ENCODE measurements around the gene NDUFS7. TPM values are rescaled to one million over a fixed set of nuclear protein-coding genes. Genes with fewer than 3 reads are reported as not detected.

The NDUFS7 gene
- total RNA-seq, 4 donors from 2014 or later: 77.7 to 106 (median 86.1) TPM

- H3K36me3 ChIP-seq: peaks cover 0 to 100% of the 10 kb centered on the region in 2 donors
- ATAC-seq: no peak
- H3K27me3 ChIP-seq: no peaks in the 10 kb centered on the region
- H3K4me1 ChIP-seq: no peaks in the 10 kb centered on the region
- TF ChIP-seq POLR2AphosphoS5 (IDR thresholded peaks at IDR 0.05) (no peak), CTCF (IDR thresholded peaks at IDR 0.05) (no peak), EP300 (IDR thresholded peaks at IDR 0.05) (no peak), POLR2A (IDR thresholded peaks at IDR 0.05) (no peak)
- H3K4me3 ChIP-seq: no peak overlapping the region
- 75 to 77% methylated on average over 10 to 13 of the region's 33 CpGs for WGBS, 2 donors (ENCODE audit: low coverage in 1 of 2)
- no peak overlapping the region for H3K27ac ChIP-seq
- no peaks in the 10 kb centered on the region for H3K9me3 ChIP-seq
Observed at GRCh38 chr19:1425102-1425837, 41.6 kb downstream of the NDUFS7 start.

- Histone ChIP-seq H3K9me3 (no peaks in the 10 kb centered on the region), H3K27me3 (no peaks in the 10 kb centered on the region), H3K27ac (no peak overlapping the region), H3K4me1 (no peaks in the 10 kb centered on the region), H3K4me3 (no peak overlapping the region), H3K36me3 (peaks cover 0 to 100% of the 10 kb centered on the region in 2 donors)
- TF ChIP-seq EP300 (IDR thresholded peaks at IDR 0.05) (no peak), CTCF (IDR thresholded peaks at IDR 0.05) (no peak), POLR2A (IDR thresholded peaks at IDR 0.05) (no peak), POLR2AphosphoS5 (IDR thresholded peaks at IDR 0.05) (no peak)
- ATAC-seq: no peak
- 80 to 94% methylated on average over 1 to 3 of the region's 14 CpGs for WGBS, 2 donors (ENCODE audit: low coverage in 1 of 2)
Observed at GRCh38 chr19:1425902-1426301, 42.2 kb downstream of the NDUFS7 start.

DNA sequence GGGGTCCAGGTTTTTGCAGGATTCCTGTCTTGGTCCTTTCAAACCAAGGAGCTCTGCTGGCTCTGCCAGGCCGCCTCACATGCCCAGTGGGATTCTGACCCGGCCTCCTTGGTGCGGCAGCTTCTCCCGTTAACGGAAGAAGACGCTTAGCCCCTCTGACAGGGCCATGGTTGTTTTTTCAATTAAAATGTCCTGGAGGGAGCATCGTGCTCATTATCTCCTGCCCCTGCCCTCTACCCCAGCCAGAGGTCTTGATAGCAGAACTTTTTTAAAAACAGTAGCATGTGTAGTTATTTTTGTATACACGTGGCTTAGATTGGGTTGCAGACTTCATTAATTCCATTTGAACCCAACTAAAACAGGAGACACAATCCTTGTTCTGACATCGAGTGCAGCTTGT is 43.0 kb downstream of the NDUFS7 start:
- Histone ChIP-seq H3K4me3 (no peak overlapping the region), H3K27me3 (no peaks in the 10 kb centered on the region), H3K9me3 (no peaks in the 10 kb centered on the region), H3K4me1 (no peaks in the 10 kb centered on the region), H3K36me3 (peaks cover 0 to 100% of the 10 kb centered on the region in 2 donors), H3K27ac (no peak overlapping the region)
- TF ChIP-seq POLR2A (IDR thresholded peaks at IDR 0.05) (no peak), CTCF (IDR thresholded peaks at IDR 0.05) (no peak), EP300 (IDR thresholded peaks at IDR 0.05) (no peak), POLR2AphosphoS5 (IDR thresholded peaks at IDR 0.05) (no peak)
- ATAC-seq: no peak
- 73 to 91% methylated on average over 7 to 8 of the region's 9 CpGs for WGBS, 2 donors (ENCODE audit: low coverage in 1 of 2)

- Histone ChIP-seq H3K9me3 (no peaks in the 10 kb centered on the region), H3K36me3 (peaks cover 0 to 100% of the 10 kb centered on the region in 2 donors), H3K27ac (no peak overlapping the region), H3K4me1 (no peaks in the 10 kb centered on the region), H3K27me3 (no peaks in the 10 kb centered on the region), H3K4me3 (no peak overlapping the region)
- TF ChIP-seq CTCF (IDR thresholded peaks at IDR 0.05) (no peak), POLR2A (IDR thresholded peaks at IDR 0.05) (no peak), EP300 (IDR thresholded peaks at IDR 0.05) (no peak), POLR2AphosphoS5 (IDR thresholded peaks at IDR 0.05) (no peak)
- ATAC-seq: no peak
- 81 to 84% methylated on average over 5 to 15 of the region's 27 CpGs for WGBS, 2 donors (ENCODE audit: low coverage in 1 of 2)
Observed at GRCh38 chr19:1427221-1427920, 43.7 kb downstream of the NDUFS7 start.
